ENCODE measurements around the gene PARP9.
A peak's percentile ranks its signal among the peaks of the same experiment; 100 is the strongest.
"Not testable (repeated sequence)": the region's sequence is repeated elsewhere in the genome, so short reads cannot be mapped to it uniquely, and the experiment has no call there.

The PARP9 gene

GRCh38 chr3:122523317-122523716 is 40.8 kb downstream of the PARP9 start:
- DNase-seq (ENCODE audit: extremely low read depth in 1 of 2, low read depth in 1 of 2), result no peak

DNA sequence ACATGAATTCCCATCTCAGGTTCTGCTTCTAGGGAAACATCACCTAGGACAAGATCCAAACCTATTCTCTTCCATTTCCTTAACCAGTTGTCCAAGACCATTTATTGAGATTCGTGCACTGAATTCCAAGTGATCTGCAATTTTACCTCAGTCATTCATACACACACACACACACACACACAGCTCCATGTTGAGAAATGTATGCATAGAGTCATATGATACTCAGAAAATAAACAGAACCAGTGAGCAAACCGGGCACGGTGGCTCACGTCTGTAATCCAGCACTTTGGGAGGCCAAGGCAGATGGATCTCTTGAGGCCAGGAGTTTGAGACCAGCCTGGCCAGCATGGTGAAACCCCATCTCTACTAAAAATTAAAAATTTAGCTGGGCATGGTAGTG is 43.2 kb downstream of the PARP9 start:
- DNase-seq (ENCODE audit: extremely low read depth in 1 of 2, low read depth in 1 of 2), result no peak

- DNase-seq (ENCODE audit: extremely low read depth in 1 of 2, low read depth in 1 of 2), result no peak
Observed at GRCh38 chr3:122519693-122520092, 44.4 kb downstream of the PARP9 start.

GRCh38 chr3:122516846-122517360 is 47.2 kb downstream of the PARP9 start:
- DNase-seq (ENCODE audit: extremely low read depth in 1 of 2, low read depth in 1 of 2), result no peak

- DNase-seq (ENCODE audit: extremely low read depth in 1 of 2, low read depth in 1 of 2), result no peak
Observed at GRCh38 chr3:122515870-122516269, 48.2 kb downstream of the PARP9 start.

GRCh38 chr3:122515020-122515468 is 49.1 kb downstream of the PARP9 start:
- DNase-seq (ENCODE audit: extremely low read depth in 1 of 2, low read depth in 1 of 2), result no peak

DNA sequence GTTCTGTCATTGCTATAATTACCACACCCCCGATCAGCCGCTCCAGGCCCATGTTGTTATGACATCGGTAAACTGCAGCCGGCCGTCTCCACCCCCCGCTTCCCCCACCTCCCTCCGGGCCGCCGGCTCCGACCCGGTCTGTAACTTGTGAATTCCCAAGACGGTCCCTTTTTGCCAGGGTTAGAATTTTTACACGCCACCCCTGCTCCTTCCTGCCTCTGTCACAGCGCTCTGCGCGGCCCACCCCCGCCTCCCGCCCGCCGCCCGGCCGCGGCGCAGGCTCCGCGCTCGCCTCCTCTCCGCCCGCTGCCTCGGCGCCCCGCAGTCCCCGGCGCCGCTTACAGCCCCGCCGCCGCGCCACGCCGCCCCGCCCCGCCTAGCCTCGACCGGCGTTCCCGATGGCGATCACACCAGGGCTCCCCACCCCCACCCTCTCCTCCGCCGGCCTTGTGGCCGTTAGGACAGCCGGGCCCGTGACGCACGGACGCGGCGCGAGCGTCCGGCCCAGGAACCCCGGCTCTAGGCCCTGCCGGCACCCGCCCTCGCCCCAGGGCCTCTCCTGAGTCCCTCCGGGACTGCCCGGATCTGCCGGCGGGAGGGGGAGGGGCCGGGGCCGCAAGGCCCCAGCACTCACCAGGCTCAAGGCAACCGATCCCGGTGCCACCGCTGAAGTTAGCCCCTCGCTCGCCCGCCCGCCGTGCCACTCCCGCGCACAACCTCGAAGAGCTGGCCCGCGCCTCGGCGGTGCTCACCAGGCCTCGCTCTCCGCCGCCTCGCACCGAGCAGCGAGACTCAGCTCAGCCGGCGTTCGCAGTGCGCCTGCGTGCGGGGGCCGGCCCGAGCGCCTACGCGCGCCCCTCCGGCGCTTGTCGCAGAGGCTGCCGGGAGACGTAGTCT is 49.7 kb downstream of the PARP9 start, which contains the start of gene KPNA1:
Gene KPNA1 (minus strand): TSS at position 817 of the 897 bp plus-strand sequence. CDS start 18,374 bp downstream, outside the sequence.
- DNase-seq (ENCODE audit: extremely low read depth in 1 of 2, low read depth in 1 of 2), result peak; percentile 54 to 76

GRCh38 chr3:122513386-122514122 is 50.5 kb downstream of the PARP9 start:
- DNase-seq (ENCODE audit: extremely low read depth in 1 of 2, low read depth in 1 of 2), result no peak

DNA sequence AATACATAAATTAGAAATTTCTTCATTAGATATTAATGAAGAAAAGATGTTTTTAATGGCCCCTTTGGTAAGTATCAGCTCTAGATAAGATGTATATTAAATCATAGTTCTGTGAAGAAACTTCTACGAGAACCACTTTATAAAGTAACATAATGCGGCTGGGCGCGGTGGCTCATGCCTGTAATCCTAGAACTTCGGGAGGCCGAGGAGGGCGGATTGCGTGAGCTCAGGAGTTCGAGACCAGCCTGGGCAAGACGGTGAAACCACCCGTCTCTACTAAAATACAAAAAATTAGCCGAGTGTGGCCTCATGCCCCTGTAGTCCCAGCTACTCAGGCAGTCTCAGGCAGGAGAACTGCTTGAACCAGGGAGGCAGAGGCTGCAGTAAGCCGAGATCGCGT is 51.8 kb downstream of the PARP9 start:
- no peak for DNase-seq (ENCODE audit: extremely low read depth in 1 of 2, low read depth in 1 of 2)

- DNase-seq (ENCODE audit: extremely low read depth in 1 of 2, low read depth in 1 of 2), result no peak
Observed at GRCh38 chr3:122510878-122511535, 53.1 kb downstream of the PARP9 start.

- not testable (repeated sequence) for DNase-seq (ENCODE audit: extremely low read depth in 1 of 2, low read depth in 1 of 2)
Observed at GRCh38 chr3:122508944-122509343, 55.2 kb downstream of the PARP9 start.

DNA sequence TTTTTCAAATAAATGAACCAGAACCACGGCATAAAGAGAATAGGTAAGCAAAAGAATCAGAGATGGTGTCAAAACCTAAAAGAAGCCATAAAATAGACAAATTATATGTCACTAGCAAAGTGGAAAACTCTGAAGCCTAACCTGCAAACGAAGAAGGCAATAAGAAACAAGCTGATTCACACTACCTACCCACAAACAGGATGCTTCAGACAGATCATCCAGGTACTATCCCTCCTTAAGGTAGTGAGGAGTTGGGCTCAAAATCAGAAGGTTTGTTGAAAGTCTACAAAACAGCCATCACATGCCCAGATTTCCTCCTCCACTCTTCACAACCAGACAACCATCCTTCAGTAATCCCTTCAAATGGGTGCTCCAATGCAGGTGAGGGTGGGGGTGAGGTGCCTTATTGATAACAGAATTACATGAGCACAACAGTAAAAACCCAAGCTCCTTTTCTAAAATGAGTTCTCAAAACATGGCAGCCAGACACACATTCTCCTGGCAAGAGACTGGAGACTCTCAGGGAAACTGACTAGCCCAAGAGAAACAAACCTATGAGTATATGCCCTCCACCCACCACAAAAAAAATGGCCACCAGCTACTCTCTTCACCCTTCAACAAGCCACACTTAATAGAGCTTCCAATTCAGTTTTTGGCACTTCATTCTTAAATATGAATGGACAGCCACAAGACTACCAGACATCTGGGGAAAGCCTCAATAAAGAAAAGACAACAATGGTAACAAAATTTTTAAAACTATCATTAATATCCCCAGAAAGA is 55.8 kb downstream of the PARP9 start:
- no peak for DNase-seq (ENCODE audit: extremely low read depth in 1 of 2, low read depth in 1 of 2)

DNA sequence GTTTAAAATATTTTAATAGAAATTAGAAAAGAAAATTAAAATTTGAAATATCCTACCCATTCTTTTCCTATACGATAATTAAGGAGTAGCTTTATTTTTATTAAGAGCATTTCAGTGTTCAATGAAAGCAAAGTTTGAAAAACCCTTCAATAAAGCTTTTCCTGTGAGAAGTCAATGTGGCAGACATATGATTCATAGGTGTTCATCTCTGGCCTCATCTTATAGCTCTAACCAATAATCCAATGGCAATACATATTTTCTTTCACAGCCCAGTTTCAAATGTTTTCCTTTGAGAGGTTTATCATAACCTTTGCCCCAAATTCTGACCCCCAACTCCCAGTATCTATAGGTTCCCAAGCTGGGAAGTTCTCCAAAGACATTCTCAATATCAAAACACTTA is 57.6 kb downstream of the PARP9 start:
- no peak for DNase-seq (ENCODE audit: extremely low read depth in 1 of 2, low read depth in 1 of 2)

GRCh38 chr3:122505676-122506075 is 58.4 kb downstream of the PARP9 start:
- no peak for DNase-seq (ENCODE audit: extremely low read depth in 1 of 2, low read depth in 1 of 2)

GRCh38 chr3:122502941-122503340 is 61.2 kb downstream of the PARP9 start:
- no peak for DNase-seq (ENCODE audit: extremely low read depth in 1 of 2, low read depth in 1 of 2)

DNA sequence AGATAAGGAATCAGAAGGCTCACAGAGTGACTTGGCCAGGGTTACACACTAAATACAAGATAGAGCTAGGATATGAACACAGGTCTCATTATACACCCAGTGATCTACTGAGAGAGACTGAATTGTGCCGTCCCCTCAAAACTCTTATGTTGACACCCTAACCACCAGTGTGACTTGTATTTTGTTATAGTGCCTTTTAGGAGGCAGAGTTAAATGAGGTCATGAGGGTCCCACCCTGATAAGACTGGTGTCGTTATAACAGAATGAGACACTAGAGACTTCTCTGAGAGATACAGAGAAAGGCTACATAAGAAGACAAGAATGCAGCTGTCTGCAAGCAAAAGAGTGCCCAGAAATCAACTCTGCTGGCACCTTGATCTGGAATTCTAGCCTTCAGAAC is 62.0 kb downstream of the PARP9 start:
- no peak for DNase-seq (ENCODE audit: extremely low read depth in 1 of 2, low read depth in 1 of 2)

DNA sequence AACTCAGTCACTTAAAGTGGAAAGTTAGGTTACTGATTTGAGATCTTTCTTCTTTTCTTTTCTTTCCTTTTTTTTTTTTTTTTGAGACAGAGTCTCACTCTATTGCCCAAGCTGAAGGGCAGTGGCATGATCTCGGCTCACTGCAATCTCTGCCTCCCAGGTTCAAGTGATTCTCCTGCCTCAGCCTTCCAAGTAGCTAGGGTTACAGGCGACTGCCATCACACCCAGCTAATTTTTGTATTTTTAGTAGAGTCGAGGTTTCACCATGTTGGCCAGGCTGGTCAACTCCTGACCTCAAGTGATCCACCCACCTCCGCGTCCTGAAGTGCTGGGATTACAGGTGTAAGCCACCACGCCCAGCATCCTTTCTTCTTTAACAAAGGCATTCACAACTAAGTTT is 63.1 kb downstream of the PARP9 start:
- DNase-seq (ENCODE audit: extremely low read depth in 1 of 2, low read depth in 1 of 2), result not testable (repeated sequence)

DNA sequence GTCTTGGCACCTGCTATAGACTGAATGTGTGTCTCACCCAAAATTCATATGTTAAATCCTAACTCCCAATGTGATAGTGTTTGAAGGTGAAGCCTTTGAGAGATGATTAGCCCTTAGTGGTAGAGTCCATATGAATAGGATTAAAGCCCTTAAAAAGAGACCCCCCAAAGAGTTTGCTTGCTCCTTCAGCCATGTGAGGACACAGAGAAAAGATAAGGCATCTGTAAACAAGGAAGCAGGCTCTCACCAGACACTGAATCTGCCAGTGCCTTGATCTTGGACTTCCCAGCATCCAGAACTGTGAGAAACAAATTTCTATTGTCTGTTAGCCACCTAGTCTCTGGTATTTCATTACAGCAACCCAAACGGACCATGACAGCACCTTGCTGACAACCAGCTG is 65.9 kb downstream of the PARP9 start:
- no peak for DNase-seq (ENCODE audit: extremely low read depth in 1 of 2, low read depth in 1 of 2)

DNA sequence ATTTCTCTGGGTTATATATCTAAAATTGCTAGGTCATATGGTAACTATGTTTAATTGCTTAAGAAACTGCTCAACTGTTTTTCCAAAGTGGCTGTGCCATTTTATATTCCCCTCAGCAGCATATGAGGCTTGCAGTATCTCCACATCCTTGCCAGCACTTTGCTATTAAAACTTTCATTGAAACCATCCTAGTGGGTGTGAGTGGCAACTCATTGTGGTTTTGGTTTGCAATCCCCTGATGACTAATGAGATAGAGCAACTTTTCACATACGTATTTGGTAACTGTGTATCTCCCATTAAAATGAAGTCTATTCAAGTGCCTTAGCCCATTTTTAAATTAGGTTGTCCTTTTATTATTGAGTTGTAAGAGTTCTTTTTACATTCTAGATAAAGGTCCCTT is 66.7 kb downstream of the PARP9 start:
- no peak for DNase-seq (ENCODE audit: extremely low read depth in 1 of 2, low read depth in 1 of 2)

DNA sequence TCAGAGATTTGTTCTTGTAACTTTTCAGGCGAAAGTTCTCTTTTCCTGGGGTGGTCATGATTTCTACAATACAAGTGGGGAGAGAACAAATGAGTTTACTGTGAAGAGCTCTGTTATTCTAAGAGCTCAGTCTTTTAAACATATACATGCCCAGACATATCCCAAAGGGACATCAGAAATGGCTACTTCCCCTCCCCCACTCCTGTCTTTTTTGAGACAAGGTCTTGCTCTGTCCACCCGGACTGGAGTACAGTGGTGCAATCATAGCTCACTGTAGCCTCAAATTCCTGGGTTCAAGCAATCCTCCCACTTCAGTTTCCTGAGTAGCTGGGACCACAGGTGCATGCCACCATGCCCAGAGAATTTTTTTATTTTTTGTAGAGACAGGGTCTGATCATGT is 67.6 kb downstream of the PARP9 start:
- DNase-seq (ENCODE audit: extremely low read depth in 1 of 2, low read depth in 1 of 2), result no peak
